TTC549 (cell line): ENCODE results near the gene WDR33.
"Not testable (repeated sequence)": the region's sequence is repeated elsewhere in the genome, so short reads cannot be mapped to it uniquely, and the experiment has no call there.

Source experiments
- FAIRE-seq: peaks from 2 replicates; lab custom pipeline; 2012; peaks lifted over from hg19 to GRCh38; lab: Jason Lieb, UNC

The WDR33 gene

GRCh38 chr2:127810619-127811396 lies at the start of gene WDR33:
Gene WDR33 (minus strand): TSS chr2:127811171. CDS start chr2:127770981, 40,190 bp downstream.
- FAIRE-seq = peak; percentile 40

- no peak for FAIRE-seq
These were observed 49.2 kb upstream of the WDR33 start for GRCh38 chr2:127860130-127860529.

GRCh38 chr2:127859712-127860085 lies 48.7 kb upstream of the WDR33 start:
- FAIRE-seq = no peak

- no peak for FAIRE-seq
These were observed 46.4 kb upstream of the WDR33 start for GRCh38 chr2:127857265-127857808.

- no peak for FAIRE-seq
These were observed 42.7 kb upstream of the WDR33 start for GRCh38 chr2:127853671-127854070.

- FAIRE-seq = no peak
These were observed 41.4 kb upstream of the WDR33 start for GRCh38 chr2:127852388-127852787.

GRCh38 chr2:127847931-127848330 lies 37.0 kb upstream of the WDR33 start:
- FAIRE-seq = no peak

- FAIRE-seq = no peak
These were observed 34.0 kb upstream of the WDR33 start for GRCh38 chr2:127844973-127845372.

- FAIRE-seq = no peak
These were observed 32.7 kb upstream of the WDR33 start for GRCh38 chr2:127843677-127844076.

- FAIRE-seq = no peak
These were observed 30.7 kb upstream of the WDR33 start for GRCh38 chr2:127841466-127842178.

GRCh38 chr2:127840893-127841292 lies 29.9 kb upstream of the WDR33 start:
- FAIRE-seq = no peak

- FAIRE-seq = no peak
These were observed 24.0 kb upstream of the WDR33 start for GRCh38 chr2:127834951-127835350.

- no peak for FAIRE-seq
These were observed 18.9 kb upstream of the WDR33 start for GRCh38 chr2:127829845-127830246.

- FAIRE-seq = not testable (repeated sequence)
These were observed 15.7 kb upstream of the WDR33 start for GRCh38 chr2:127826708-127827107.

GRCh38 chr2:127826047-127826446 lies 15.1 kb upstream of the WDR33 start:
- no peak for FAIRE-seq

GRCh38 chr2:127820080-127820668 lies 9.2 kb upstream of the WDR33 start:
- no peak for FAIRE-seq

GRCh38 chr2:127818794-127819425 lies 7.9 kb upstream of the WDR33 start:
- FAIRE-seq = no peak

- no peak for FAIRE-seq
These were observed 7.3 kb upstream of the WDR33 start for GRCh38 chr2:127818241-127818640.

GRCh38 chr2:127814677-127815076 lies 3.7 kb upstream of the WDR33 start:
- FAIRE-seq = no peak

GRCh38 chr2:127812441-127812840 lies 1.5 kb upstream of the WDR33 start:
- not testable (repeated sequence) for FAIRE-seq

- no peak for FAIRE-seq
These were observed 688 bp upstream of the WDR33 start for GRCh38 chr2:127811397-127812321.
